K562 (cell line): ENCODE data around the gene CLDND2. TPM values are rescaled to one million over a fixed set of nuclear protein-coding genes. Genes with fewer than 3 reads are reported as not detected.

Source experiments
- ELK3 ChIP-seq: fragments of 450-650 bp; formaldehyde crosslinking; IDR thresholded peaks from 2 replicates; pipeline ENCODE4 v1.4.0; 2020; ENCODE audit warnings: mild to moderate bottlenecking
- HDAC1 ChIP-seq, 2 experiments: fragments of 450-650 bp; IDR thresholded peaks; 2 replicates each; pipeline ENCODE4 v1.6.1; 2016 to 2017; ENCODE audit warnings: inconsistent platforms in 1 of 2, mild to moderate bottlenecking in 1 of 2, moderate library complexity in 1 of 2
- HDGF ChIP-seq: fragments of 450-650 bp; IDR thresholded peaks from 2 replicates; pipeline ENCODE4 v1.6.1; 2016
- PHF8 ChIP-seq: fragments of 200-600 bp; sonication (generic); IDR thresholded peaks from 2 replicates; pipeline ENCODE4 v1.6.1; 2012; ENCODE audit warnings: mixed run types, mild to moderate bottlenecking, inconsistent platforms, low read length, moderate library complexity, borderline replicate concordance
- RERE ChIP-seq: sonication (generic); formaldehyde crosslinking; IDR thresholded peaks from 2 replicates; pipeline ENCODE4 v1.8.0; 2023; ENCODE audit warnings: missing genetic modification reagents, mild to moderate bottlenecking, borderline replicate concordance
- SMARCA5 ChIP-seq: fragments of 450-650 bp; IDR thresholded peaks from 2 replicates; pipeline ENCODE4 v1.6.1; 2016
- YY1 ChIP-seq, 3 experiments: IDR thresholded peaks; 2 replicates each; pipeline ENCODE4 v1.6.1; 2011; ENCODE audit warnings: low read length in 2 of 3, mild to moderate bottlenecking in 2 of 3, moderate library complexity in 2 of 3, borderline replicate concordance in 1 of 3, control low read depth in 1 of 3, low read depth in 1 of 3; ENCODE audit not compliant: insufficient read depth in 3 of 3, insufficient replicate concordance in 2 of 3, control insufficient read depth in 1 of 3, insufficient read length in 1 of 3; ENCODE audit errors: extremely low read depth in 1 of 3
- ZNF146 ChIP-seq: IDR thresholded peaks from one replicate; pipeline ENCODE4 v1.6.1; 2018; ENCODE audit warnings: missing compliant biosample characterization; ENCODE audit not compliant: unreplicated experiment
- ZNF518B ChIP-seq: fragments of 250-450 bp; sonication (Bioruptor Pico); IDR thresholded peaks from 2 replicates; pipeline ENCODE4 v1.5.0; 2021; ENCODE audit warnings: mild to moderate bottlenecking, moderate library complexity
- polyA plus RNA-seq, 8 experiments: library from polyadenylated mRNA; depleted of rRNA in 4 of 8; stranded (reverse) in 5 of 8; unstranded in 3 of 8; fragments of >200 nt; fragmentation: Nextera tagmentation in 2 of 8; fragmentation: Illumina TruSeq in 1 of 8; extraction: Ambion mirVana in 2 of 8; extraction: Trizol in 1 of 8; gene quantifications; 2 replicates each; pipeline versions ENCODE4 v1.2.1 to v1.2.3, GENCODE V29; 2011 to 2014; ENCODE audit warnings: inconsistent platforms in 1 of 8, missing spikeins in 1 of 8
- total RNA-seq, 7 experiments: library from RNA; depleted of rRNA in 6 of 7; stranded (reverse); fragments of >200 nt in 6 of 7; fragmentation: Illumina TruSeq in 2 of 7; extraction: Trizol in 2 of 7; gene quantifications; 2 replicates each; pipeline versions ENCODE4 v1.2.1 to v1.2.3, GENCODE V29; 2011 to 2021; ENCODE audit warnings: low replicate concordance in 1 of 7

Gene CLDND2
- total and polyA plus RNA-seq, 9 of the 15 experiments (the other 6 are each of a cell fraction or from before 2014, with no cell fraction given), result 0.45 to 4.0 (median 1.2) TPM; not detected in 3

GRCh38 chr19:51351266-51351990, 17.4 kb downstream of the CLDND2 start (continued):
- TF ChIP-seq RERE (CRISPR knock-in tag), result no peak
- no peak for TF ChIP-seq ELK3 (CRISPR knock-in tag)
- TF ChIP-seq HDAC1 (IDR thresholded peaks at IDR 0.05), result no peak
- TF ChIP-seq HDGF, result 0 out of 2 replicates have a peak, but pooled peaks have one; percentile 74
- no peak for TF ChIP-seq ZNF146 (CRISPR knock-in tag)
- TF ChIP-seq PHF8, result no peak
- TF ChIP-seq ZNF518B (CRISPR knock-in tag), result no peak
- TF ChIP-seq YY1 (IDR thresholded peaks at IDR 0.05; ENCODE audit: borderline replicate concordance in 1 of 3, control insufficient read depth in 1 of 3, extremely low read depth in 1 of 3, insufficient read depth in 3 of 3, insufficient read length in 1 of 3, insufficient replicate concordance in 2 of 3, low read depth in 1 of 3, low read length in 2 of 3), result no peak
- TF ChIP-seq SMARCA5, result 0 out of 2 replicates have a peak, but pooled peaks have one; percentile 34
